Measurements from ENCODE around the gene MICU1.
"Not testable (repeated sequence)": the region's sequence is repeated elsewhere in the genome, so short reads cannot be mapped to it uniquely, and the experiment has no call there.

The MICU1 gene

GRCh38 chr10:72625608-72626443 is at the start of gene MICU1:
Gene MICU1, minus strand, starts transcription at chr10:72626079. Its CDS starts 59,286 bp downstream, at chr10:72566793.
- peak; percentile 100 for DNase-seq

DNA sequence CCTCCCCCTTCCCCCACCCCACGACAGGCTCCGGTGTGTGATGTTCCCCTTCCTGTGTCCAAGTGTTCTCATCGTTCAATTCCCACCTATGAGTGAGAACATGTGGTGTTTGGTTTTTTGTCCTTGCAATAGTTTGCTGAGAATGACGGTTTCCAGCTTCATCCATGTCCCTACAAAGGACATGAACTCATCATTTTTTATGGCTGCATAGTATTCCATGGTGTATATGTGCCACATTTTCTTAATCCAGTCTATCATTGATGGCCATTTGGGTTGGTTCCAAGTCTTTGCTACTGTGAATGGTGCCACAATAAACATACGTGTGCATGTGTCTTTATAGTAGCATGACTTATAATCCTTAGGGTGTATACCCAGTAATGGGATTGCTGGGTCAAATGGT is 48.3 kb upstream of the MICU1 start:
- DNase-seq: not testable (repeated sequence)

- no peak for DNase-seq
Observed at GRCh38 chr10:72673280-72673679, 47.4 kb upstream of the MICU1 start.

DNA sequence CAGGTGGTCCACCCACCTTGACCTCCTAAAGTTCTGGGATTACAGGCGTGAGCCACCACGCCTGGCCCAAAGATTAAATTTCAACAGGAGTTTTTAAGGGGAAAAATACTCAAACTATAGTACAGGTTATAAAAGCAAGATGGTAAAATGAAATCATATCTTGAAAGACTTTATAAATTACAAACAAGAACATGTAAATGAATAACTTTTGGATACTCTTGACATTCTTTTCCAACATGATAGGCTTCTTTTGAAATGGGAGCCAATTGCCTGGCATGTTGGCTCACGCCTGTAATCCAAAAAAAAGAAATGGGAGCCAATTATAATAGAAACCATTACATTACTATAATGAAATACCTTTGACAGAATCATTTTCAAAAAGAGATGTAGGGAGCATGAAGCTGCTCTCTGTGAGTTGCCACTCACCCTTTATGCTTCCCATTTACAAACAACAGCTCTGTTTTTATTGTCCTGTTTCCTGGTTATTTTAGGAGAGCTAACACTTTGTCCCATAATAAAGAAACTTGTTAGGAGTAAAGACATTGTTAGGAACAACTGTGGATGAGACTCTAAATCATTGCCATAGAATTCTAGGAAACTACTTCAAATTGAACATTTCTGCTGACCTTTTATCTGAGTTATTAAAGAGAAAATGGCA is 41.5 kb upstream of the MICU1 start:
- peak in 1 of 3 donors; percentile 14 for DNase-seq

DNA sequence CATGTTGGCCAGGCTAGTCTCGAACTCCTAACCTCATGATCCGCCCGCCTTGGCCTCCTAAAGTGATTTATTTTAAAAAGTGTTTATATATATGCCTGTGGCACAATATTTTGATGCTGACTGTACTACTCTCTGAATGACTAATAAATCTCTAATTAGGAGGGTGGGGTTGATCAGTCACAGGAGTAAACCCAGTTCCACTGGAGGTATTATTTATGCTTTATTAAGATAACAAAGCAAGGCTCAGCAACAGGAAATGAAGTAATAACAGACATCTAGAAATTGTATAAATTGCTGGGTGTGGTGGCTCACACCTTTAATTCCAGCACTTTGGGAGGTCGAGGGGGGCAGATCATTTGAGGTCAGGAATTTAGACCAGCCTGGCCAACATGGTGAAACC is 40.0 kb upstream of the MICU1 start:
- peak in 1 of 3 donors; percentile 13 for DNase-seq

- peak; percentile 25 to 43 (median 31) for DNase-seq
Observed at GRCh38 chr10:72663971-72664370, 38.1 kb upstream of the MICU1 start.

GRCh38 chr10:72661431-72661830 is 35.6 kb upstream of the MICU1 start:
- no peak for DNase-seq

- DNase-seq: no peak
Observed at GRCh38 chr10:72660220-72660619, 34.3 kb upstream of the MICU1 start.

- no peak for DNase-seq
Observed at GRCh38 chr10:72659694-72660093, 33.8 kb upstream of the MICU1 start.

- peak in 1 of 3 donors; percentile 13 for DNase-seq
Observed at GRCh38 chr10:72658696-72659400, 33.0 kb upstream of the MICU1 start.

DNA sequence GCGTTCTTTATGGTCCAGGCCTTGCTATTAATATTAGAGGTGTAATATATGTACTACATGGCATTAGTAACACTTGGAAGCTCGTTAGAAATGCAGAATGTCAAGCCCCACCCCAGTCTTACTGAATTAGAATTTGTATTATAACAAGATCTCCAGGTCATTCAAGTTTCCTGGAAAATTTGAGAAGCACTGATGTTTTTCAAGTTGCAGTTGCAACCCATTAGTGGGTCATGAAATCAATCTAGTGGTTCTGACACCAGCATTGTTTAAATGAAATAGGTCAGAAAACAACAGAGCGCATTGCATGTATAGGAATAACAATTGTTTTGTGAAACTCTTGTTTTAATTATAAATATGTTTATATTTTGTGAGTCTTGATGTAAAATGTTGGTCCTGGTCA is 28.8 kb upstream of the MICU1 start:
- peak in 1 of 3 donors; percentile 5 for DNase-seq

GRCh38 chr10:72653383-72654096 is 27.7 kb upstream of the MICU1 start:
- no peak for DNase-seq

GRCh38 chr10:72649291-72649690 is 23.4 kb upstream of the MICU1 start:
- peak; percentile 50 to 69 (median 69) for DNase-seq

DNA sequence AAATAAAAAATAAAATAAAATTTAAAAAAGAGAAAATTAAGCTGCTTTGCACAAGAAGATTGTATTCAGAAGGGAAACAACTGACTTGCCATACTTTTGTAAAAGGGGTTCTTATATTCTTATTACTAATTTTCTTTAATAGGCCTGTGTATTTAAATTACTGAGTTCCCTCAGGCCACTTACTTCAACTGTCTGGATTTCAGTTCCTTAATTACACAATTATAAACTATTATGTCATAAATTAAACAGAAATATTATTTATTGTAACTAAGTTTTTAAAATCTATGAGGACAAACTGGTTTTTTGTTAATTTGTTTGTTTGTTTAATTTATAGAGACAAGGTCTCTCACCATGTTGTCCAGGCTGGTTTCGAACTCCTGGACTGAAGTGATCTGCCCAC is 22.4 kb upstream of the MICU1 start:
- peak in 2 of 3 donors; percentile 17 to 36 for DNase-seq

DNA sequence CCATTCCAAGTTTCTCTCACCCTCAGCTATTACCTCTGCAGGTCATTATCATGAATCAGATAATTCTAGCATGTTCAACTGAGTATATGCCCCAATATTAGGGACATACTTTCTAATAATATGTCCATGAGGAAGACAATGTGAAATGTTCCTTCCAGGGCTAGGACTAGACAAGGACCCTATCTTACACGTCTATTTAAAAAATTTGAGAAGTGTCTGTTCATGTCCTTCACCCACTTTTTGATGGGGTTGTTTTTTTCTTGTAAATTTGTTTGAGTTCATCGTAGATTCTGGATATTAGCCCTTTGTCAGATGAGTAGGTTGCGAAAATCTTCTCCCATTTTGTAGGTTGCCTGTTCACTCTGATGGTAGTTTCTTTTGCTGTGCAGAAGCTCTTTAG is 21.1 kb upstream of the MICU1 start:
- peak in 1 of 3 donors; percentile 0 for DNase-seq

DNA sequence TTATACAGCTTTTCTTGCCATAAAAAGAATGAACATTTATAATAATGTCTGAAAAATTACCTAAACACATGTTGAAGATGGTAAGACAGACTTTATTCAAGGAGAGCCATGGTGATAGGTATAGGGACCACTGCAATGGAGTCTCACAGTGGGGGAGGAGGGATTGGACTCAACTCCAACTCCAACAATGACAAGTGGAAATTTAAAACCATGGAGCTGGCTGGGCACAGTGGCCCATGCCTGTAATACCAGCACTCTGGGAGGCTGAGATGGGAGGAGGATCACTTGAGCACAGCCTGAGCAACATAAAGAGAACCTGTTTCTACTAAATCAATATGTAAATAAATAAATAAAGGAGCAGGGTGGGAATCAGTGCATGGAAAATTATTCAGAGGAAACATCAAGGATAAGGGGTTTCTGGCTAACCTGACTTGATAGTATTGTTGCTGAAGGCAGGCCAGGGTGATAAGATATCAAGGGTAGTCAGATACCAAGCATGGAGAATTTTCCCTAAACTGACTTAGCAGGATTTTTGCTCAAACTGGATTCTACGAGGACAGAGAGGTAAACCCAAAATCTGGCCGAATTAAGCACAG is 19.5 kb upstream of the MICU1 start:
- no peak for DNase-seq

- no peak for DNase-seq
Observed at GRCh38 chr10:72642318-72642717, 16.4 kb upstream of the MICU1 start.

DNA sequence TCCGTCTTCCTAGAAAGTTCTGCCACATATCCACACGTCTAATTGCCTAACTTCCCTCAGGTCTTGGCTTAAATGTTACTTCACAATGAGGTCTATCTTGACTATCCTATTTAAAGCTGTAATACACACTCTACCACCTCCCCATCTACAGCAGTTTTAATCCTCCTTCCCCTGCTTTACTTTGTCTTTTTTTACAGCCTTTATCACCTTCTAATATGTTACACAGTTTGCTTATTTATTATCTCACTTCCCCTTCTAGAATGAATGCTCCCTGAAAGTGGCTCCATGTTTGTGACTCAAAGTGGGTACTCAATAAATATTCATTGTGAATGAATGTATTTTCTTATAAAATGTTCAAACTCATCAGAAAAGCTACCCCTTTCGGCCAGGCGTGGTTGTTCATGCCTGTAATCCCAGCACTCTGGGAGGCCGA is 13.6 kb upstream of the MICU1 start:
- DNase-seq: peak; percentile 9 to 41 (median 38)

DNA sequence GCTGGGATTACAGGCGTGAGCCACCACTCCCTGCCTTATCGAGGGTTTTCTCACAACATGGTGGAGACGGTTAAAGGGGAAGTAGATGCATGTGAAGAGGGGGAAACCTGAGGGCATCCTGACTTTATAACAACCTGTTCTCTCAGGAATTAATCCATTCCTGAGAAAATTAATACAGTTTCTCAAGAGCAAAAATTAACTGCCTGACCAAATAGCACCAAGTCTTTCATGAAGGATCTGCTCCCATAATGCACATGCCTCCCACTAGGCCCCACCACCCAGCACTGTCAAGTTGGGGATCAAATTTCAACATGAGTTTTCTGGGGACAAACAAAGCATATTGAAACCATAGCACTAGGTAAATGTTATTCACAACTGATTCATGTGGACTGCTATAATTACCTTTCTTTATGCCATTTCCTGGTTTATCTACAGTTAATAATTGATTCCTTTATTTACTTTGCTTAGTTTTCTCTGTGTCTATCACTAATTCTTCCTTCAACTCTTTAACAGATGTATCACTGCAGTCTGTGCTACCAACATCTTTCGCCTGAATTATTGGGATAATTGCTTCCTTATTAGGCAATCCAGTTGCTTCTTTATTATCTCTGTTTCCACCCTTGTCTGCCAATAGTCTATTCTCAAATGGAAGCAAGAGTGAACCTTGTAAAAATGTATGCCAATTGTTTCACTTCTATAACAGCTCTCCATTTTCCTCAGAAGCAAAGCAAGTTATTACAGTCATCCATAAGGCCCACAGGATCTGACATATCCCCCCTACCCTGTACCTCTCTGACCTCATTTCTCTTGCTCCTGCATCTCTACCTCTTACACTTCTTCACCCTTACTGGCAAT is 12.9 kb upstream of the MICU1 start:
- no peak for DNase-seq

DNA sequence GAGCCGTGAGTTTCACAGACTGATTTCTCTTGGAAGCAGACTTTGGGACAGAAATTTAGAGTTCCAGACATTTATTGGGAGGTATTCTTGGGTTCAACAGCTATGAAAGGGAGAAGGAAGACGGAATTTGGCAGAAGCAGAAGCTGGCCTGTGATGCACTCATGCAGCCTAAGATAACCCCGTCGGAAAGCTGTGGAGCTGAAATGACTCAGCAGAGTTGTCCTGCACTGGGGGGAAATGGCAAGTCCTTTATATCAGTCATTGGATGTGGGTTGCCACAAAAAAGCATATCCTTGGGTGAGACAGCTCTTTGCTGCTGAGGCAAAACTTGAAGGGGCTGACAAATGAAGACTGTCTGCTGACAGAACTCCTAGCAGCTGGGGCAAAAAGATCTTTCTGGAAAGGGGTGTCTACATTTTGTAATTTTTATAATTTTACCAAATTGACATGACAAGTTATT is 11.5 kb upstream of the MICU1 start:
- DNase-seq: peak; percentile 92 to 96 (median 95)

GRCh38 chr10:72630144-72630543 is 4.3 kb upstream of the MICU1 start:
- DNase-seq: no peak

Measured in suppressor macrophage treated with lipopolysaccharide for 1 hour (primary cell).